Measurements from ENCODE around the gene PPP1CC. TPM values are rescaled to one million over a fixed set of nuclear protein-coding genes. Genes with fewer than 3 reads are reported as not detected.

The PPP1CC gene
- total RNA-seq, 4 donors from 2014 or later, result 92.2 to 120 (median 101) TPM

DNA sequence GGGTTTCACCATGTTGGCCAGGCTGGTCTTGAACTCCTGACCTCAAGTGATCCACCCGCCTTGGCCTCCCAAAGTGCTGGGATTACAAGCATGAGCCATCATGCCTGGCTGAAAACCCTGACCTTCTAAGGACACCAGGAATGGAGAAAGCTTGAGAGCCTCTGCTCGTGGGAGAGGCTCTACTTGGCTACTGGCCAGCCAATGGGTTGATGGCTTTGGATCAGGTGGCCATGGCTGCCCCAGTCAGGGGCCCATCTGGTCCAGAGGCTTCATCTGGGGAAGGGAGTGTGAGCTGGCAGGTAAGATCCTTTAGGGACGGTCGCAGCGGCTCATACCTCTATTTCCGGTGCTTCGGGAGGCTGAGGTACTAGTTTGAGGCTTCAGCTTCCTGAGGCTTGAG lies 42.5 kb upstream of the PPP1CC start:
- 88% methylated on average over 5 of the region's 7 CpGs for WGBS
- intact Hi-C loops (cut with DNase I), result no loop called here
- TF ChIP-seq POLR2A (IDR thresholded peaks at IDR 0.05; ENCODE audit: low read depth) (no peak), POLR2AphosphoS5 (IDR thresholded peaks at IDR 0.05) (no peak), EP300 (IDR thresholded peaks at IDR 0.05) (no peak)
- TF ChIP-seq, protein P1, sequence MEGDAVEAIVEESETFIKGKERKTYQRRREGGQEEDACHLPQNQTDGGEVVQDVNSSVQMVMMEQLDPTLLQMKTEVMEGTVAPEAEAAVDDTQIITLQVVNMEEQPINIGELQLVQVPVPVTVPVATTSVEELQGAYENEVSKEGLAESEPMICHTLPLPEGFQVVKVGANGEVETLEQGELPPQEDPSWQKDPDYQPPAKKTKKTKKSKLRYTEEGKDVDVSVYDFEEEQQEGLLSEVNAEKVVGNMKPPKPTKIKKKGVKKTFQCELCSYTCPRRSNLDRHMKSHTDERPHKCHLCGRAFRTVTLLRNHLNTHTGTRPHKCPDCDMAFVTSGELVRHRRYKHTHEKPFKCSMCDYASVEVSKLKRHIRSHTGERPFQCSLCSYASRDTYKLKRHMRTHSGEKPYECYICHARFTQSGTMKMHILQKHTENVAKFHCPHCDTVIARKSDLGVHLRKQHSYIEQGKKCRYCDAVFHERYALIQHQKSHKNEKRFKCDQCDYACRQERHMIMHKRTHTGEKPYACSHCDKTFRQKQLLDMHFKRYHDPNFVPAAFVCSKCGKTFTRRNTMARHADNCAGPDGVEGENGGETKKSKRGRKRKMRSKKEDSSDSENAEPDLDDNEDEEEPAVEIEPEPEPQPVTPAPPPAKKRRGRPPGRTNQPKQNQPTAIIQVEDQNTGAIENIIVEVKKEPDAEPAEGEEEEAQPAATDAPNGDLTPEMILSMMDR (IDR thresholded peaks at IDR 0.05), result no peak
- Histone ChIP-seq H3K4me3 (no peak overlapping the region), H3K4me1 (peaks cover 5% of the 10 kb centered on the region in 4 donors), H3K36me3 (no peaks in the 10 kb centered on the region), H3K27ac (replicated peaks in 1 of 4) (no peak overlapping the region), H3K27me3 (no peaks in the 10 kb centered on the region), H3K9me3 (no peaks in the 10 kb centered on the region)
- no peak for DNase-seq (ENCODE audit: extremely low spot score)

DNA sequence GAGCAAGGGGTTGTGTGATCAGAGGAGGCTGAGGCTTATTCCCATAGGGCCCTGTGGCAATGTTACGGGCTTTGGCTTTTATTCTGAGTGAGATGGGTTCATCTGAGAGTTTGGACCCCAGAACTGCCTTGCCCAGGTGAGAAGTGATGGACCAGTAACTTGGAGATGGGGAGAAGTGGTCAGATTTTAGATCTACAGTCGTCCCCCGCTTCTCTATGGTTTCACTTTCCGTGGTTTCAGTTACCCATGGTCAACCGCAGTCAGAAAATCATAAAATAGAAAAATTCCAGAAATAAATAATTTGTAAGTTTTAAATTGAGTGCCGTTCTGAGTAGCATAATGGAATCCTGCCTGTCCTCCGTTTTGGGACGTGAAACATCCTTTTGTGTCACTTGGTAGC lies 40.2 kb upstream of the PPP1CC start:
- no peak for DNase-seq (ENCODE audit: extremely low spot score)
- no peaks in the 10 kb centered on the region for H3K9me3 ChIP-seq
- H3K27me3 ChIP-seq, result no peaks in the 10 kb centered on the region
- H3K27ac ChIP-seq (replicated peaks in 1 of 4), result no peak overlapping the region
- H3K36me3 ChIP-seq, result no peaks in the 10 kb centered on the region
- TF ChIP-seq POLR2AphosphoS5 (IDR thresholded peaks at IDR 0.05) (no peak), POLR2A (IDR thresholded peaks at IDR 0.05; ENCODE audit: low read depth) (no peak), EP300 (IDR thresholded peaks at IDR 0.05) (no peak)
- TF ChIP-seq, protein P1 (IDR thresholded peaks at IDR 0.05), result no peak
- H3K4me1 ChIP-seq, result no peaks in the 10 kb centered on the region
- intact Hi-C loops (cut with DNase I), result no loop called here
- 85% methylated on average over 8 of the region's 8 CpGs for WGBS
- no peak overlapping the region for H3K4me3 ChIP-seq

DNA sequence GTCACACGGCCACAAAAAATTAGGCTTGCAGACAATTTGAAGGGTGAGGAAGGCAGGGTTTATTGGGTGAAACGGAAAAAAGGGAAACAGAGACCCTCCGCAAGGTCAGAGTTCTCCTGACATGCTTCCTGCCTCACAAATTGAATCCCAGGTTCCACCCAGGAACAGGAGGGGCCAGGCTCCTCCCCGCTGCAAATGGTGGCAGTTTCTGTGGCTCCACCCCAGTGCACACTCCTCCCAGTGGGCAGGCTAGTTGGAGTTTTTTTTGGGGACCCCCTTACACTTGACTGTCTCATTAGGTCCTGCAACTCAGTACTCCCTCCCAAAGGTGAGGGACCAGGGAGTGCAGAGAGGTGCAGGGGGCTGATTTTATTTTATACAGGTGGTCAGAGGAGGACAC lies 39.4 kb upstream of the PPP1CC start:
- Histone ChIP-seq H3K36me3 (no peaks in the 10 kb centered on the region), H3K27ac (replicated peaks in 1 of 4) (no peak overlapping the region), H3K9me3 (no peaks in the 10 kb centered on the region), H3K4me3 (no peak overlapping the region), H3K4me1 (no peaks in the 10 kb centered on the region), H3K27me3 (peaks cover 0 to 3% (median 0%) of the 10 kb centered on the region in 4 donors)
- TF ChIP-seq, protein P1 (IDR thresholded peaks at IDR 0.05), result no peak
- no peak for TF ChIP-seq POLR2A (IDR thresholded peaks at IDR 0.05; ENCODE audit: low read depth)
- WGBS, result 74% methylated on average over 4 of the region's 4 CpGs
- intact Hi-C loops (cut with DNase I), result no loop called here
- DNase-seq (ENCODE audit: extremely low spot score), result no peak

DNA sequence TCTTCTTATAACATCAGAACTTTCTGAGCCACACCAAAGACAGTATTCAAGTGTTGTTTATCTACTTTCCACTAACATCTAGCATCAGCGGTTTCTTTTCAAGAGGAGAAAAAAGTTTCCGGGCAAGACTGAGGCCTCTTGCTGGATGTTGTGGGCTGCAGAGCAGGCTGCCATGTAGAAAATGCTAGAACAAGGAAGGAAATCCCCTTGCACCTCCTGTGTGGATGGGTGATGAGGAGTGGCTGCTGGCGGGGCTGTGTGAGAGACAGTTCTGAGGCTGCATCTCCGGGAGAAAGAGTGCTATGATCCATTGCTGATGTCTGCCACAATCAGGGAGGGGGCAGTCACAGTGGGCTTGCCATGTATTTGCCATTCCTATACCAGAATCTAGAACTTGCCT lies 37.8 kb upstream of the PPP1CC start:
- no peak for DNase-seq (ENCODE audit: extremely low spot score)
- no peak overlapping the region for H3K27ac ChIP-seq (replicated peaks in 1 of 4)
- TF ChIP-seq POLR2AphosphoS5 (IDR thresholded peaks at IDR 0.05), result no peak
- no peak for TF ChIP-seq POLR2A (IDR thresholded peaks at IDR 0.05; ENCODE audit: low read depth)
- TF ChIP-seq, protein P1 (IDR thresholded peaks at IDR 0.05), result no peak
- no peak for TF ChIP-seq EP300 (IDR thresholded peaks at IDR 0.05)
- H3K36me3 ChIP-seq, result no peaks in the 10 kb centered on the region
- no peaks in the 10 kb centered on the region for H3K4me1 ChIP-seq
- intact Hi-C loops (cut with DNase I), result no loop called here
- 71% methylated on average over 4 of the region's 4 CpGs for WGBS
- H3K4me3 ChIP-seq, result no peak overlapping the region
- H3K27me3 ChIP-seq, result peaks cover 0 to 3% (median 0%) of the 10 kb centered on the region in 4 donors
- no peaks in the 10 kb centered on the region for H3K9me3 ChIP-seq

DNA sequence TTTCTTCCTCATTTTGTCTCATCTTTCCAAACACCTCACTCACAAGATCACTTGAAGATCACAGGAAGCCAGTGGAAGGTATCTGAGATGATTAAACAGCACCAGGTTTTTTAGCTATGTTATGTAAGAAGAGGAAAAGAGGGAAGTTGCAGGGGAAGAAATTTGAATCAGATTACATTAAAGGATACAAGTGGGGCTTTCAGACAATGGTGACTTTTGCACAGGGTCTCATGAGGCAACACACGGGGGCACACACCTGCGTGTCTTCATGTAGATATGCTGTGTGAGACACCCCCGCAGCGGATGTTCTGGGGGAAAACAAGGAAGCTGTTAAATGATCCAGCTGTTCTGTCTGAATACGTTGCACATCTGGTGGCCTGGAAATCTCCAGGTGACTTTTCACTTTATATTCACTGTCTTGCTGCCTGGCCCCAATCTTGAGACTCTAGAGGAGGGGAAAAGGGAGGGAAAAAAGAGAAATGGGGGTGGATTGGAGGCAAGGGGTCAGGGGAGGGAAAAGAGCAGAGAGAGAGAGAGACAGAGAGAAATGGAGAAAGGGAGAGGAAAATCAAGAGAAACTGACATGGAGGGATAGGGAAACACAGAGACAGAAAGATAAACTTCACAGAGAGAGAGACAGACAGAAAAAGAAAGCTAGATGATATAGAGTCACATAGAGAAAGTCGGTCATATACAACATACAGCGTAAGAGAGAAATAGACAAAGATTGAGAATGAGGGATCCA lies 36.3 kb upstream of the PPP1CC start:
- Histone ChIP-seq H3K27ac (replicated peaks in 1 of 4) (no peak overlapping the region), H3K4me3 (no peak overlapping the region), H3K9me3 (no peaks in the 10 kb centered on the region), H3K27me3 (peaks cover 0 to 3% (median 0%) of the 10 kb centered on the region in 4 donors), H3K36me3 (no peaks in the 10 kb centered on the region), H3K4me1 (no peaks in the 10 kb centered on the region)
- intact Hi-C loops (cut with DNase I), result no loop called here
- DNase-seq (ENCODE audit: extremely low spot score), result no peak
- WGBS, result 49% methylated on average over 7 of the region's 7 CpGs
- TF ChIP-seq EP300 (IDR thresholded peaks at IDR 0.05) (no peak), POLR2AphosphoS5 (IDR thresholded peaks at IDR 0.05) (no peak), POLR2A (IDR thresholded peaks at IDR 0.05; ENCODE audit: low read depth) (no peak)
- TF ChIP-seq, protein P1 (IDR thresholded peaks at IDR 0.05), result no peak
